GM19452 (cell line): Measurements from ENCODE around the gene VWA3A.
"Not testable (repeated sequence)": the region's sequence is repeated elsewhere in the genome, so short reads cannot be mapped to it uniquely, and the experiment has no call there.

ENCODE experiments used
- ATAC-seq: cut with Tn5 transposase; IDR thresholded peaks from one replicate; pipeline ENCODE4 v1.9.1; 2021; ENCODE audit not compliant: unreplicated experiment

Gene VWA3A

GRCh38 chr16:22092143-22092933, at the start of gene VWA3A:
Gene VWA3A, plus strand, starts transcription at chr16:22092541. Its CDS starts 97 bp downstream, at chr16:22092638.
- no peak for ATAC-seq

GRCh38 chr16:22043882-22044281, 48.5 kb upstream of the VWA3A start:
- ATAC-seq: not testable (repeated sequence)

GRCh38 chr16:22045888-22046287, 46.5 kb upstream of the VWA3A start:
- not testable (repeated sequence) for ATAC-seq

GRCh38 chr16:22050963-22051362, 41.4 kb upstream of the VWA3A start:
- no peak for ATAC-seq

GRCh38 chr16:22052980-22053379, 39.4 kb upstream of the VWA3A start:
- ATAC-seq: no peak

GRCh38 chr16:22053921-22054341, 38.4 kb upstream of the VWA3A start:
- ATAC-seq: no peak

GRCh38 chr16:22054847-22055590, 37.3 kb upstream of the VWA3A start:
- no peak for ATAC-seq

- ATAC-seq: no peak
Measured at GRCh38 chr16:22055881-22056280, 36.5 kb upstream of the VWA3A start.

GRCh38 chr16:22063888-22064467, 28.4 kb upstream of the VWA3A start:
- ATAC-seq: no peak

GRCh38 chr16:22065252-22065651, 27.1 kb upstream of the VWA3A start:
- no peak for ATAC-seq

GRCh38 chr16:22070361-22071330, 21.7 kb upstream of the VWA3A start:
- ATAC-seq: no peak

- ATAC-seq: no peak
Measured at GRCh38 chr16:22071331-22071910, 20.9 kb upstream of the VWA3A start.

- no peak for ATAC-seq
Measured at GRCh38 chr16:22073350-22073749, 19.0 kb upstream of the VWA3A start.

- ATAC-seq: no peak
Measured at GRCh38 chr16:22075043-22075757, 17.1 kb upstream of the VWA3A start.

GRCh38 chr16:22075776-22076175, 16.6 kb upstream of the VWA3A start:
- no peak for ATAC-seq

GRCh38 chr16:22077700-22078313, 14.5 kb upstream of the VWA3A start:
- no peak for ATAC-seq

GRCh38 chr16:22078656-22079055, 13.7 kb upstream of the VWA3A start:
- no peak for ATAC-seq

GRCh38 chr16:22081050-22081449, 11.3 kb upstream of the VWA3A start:
- ATAC-seq: no peak

- no peak for ATAC-seq
Measured at GRCh38 chr16:22086440-22086839, 5.9 kb upstream of the VWA3A start.
